ENCODE data around the gene GRB10.

DNA sequence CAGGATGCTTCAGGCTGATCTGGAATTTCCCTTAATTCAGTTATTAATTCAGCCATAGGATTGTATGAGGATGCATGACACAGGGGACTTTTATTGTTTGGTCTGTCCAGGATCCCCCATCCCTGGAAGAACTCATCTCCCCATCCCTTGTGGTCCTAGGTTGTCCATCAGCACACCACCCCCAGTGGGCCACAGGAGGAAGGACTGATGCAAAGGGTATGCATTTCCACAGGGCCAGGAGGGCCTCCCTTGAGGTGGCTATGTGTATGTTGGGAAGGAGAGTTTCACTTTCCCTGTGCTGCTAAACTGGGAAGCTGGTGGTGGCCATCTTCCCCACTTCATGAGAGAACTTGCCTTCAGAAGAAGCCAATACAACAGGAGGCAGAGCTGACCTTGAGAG lies 44.6 kb upstream of the GRB10 start:
- TF ChIP-seq, protein P1, sequence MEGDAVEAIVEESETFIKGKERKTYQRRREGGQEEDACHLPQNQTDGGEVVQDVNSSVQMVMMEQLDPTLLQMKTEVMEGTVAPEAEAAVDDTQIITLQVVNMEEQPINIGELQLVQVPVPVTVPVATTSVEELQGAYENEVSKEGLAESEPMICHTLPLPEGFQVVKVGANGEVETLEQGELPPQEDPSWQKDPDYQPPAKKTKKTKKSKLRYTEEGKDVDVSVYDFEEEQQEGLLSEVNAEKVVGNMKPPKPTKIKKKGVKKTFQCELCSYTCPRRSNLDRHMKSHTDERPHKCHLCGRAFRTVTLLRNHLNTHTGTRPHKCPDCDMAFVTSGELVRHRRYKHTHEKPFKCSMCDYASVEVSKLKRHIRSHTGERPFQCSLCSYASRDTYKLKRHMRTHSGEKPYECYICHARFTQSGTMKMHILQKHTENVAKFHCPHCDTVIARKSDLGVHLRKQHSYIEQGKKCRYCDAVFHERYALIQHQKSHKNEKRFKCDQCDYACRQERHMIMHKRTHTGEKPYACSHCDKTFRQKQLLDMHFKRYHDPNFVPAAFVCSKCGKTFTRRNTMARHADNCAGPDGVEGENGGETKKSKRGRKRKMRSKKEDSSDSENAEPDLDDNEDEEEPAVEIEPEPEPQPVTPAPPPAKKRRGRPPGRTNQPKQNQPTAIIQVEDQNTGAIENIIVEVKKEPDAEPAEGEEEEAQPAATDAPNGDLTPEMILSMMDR (IDR thresholded peaks at IDR 0.05): no peak
- no peak for TF ChIP-seq EZH2 (IDR thresholded peaks at IDR 0.05)
- no peak for TF ChIP-seq EZH2phosphoT487 (IDR thresholded peaks at IDR 0.05)

Measured in neural progenitor cell (in vitro differentiated cells).